ENCODE measurements around the gene BTF3. TPM values are rescaled to one million over a fixed set of nuclear protein-coding genes. Genes with fewer than 3 reads are reported as not detected.

The BTF3 gene
- polyA plus RNA-seq, 3 donors, result 486 to 559 (median 512) TPM

- WGBS (ENCODE audit: insufficient coverage), result 97% methylated on average over 8 of the region's 9 CpGs
- Histone ChIP-seq H3K27ac (ENCODE audit: low read depth in 1 of 2, low read length in 2 of 2) (no peak overlapping the region), H3K9ac (ENCODE audit: insufficient read depth, low read length, poor library complexity, severe bottlenecking) (no peak overlapping the region), H3K4me2 (replicated peaks; ENCODE audit: extremely low read depth, low read length, poor library complexity, severe bottlenecking) (no peak overlapping the region), H2AFZ (ENCODE audit: insufficient read depth, low read depth, low read length, poor library complexity, severe bottlenecking) (no peak overlapping the region), H3K79me2 (ENCODE audit: insufficient read depth, low read length) (no peaks in the 10 kb centered on the region), H3K4me3 (replicated peaks in 1 of 3; ENCODE audit: low read depth in 2 of 3, low read length in 3 of 3) (no peak overlapping the region), H3K27me3 (ENCODE audit: control insufficient read depth in 2 of 2, insufficient read depth in 2 of 2, low read length in 2 of 2) (peaks cover 0 to 3% of the 10 kb centered on the region in 2 donors), H3K9me3 (replicated peaks in 1 of 2; ENCODE audit: control insufficient read depth in 1 of 2, insufficient read depth in 1 of 2, low read length in 2 of 2) (no peaks in the 10 kb centered on the region), H4K20me1 (ENCODE audit: insufficient read depth, low read length) (no peaks in the 10 kb centered on the region), H3K4me1 (ENCODE audit: control insufficient read depth in 1 of 2, insufficient read depth in 2 of 2, low read length in 2 of 2) (no peaks in the 10 kb centered on the region), H3K36me3 (replicated peaks in 1 of 2; ENCODE audit: control insufficient read depth in 1 of 2, insufficient read depth in 2 of 2, low read length in 2 of 2) (no peaks in the 10 kb centered on the region)
- no peak for DNase-seq
- Mint-ChIP-seq H3K27ac (no peak overlapping the region), H3K9me3 (no peaks in the 10 kb centered on the region), H3K4me1 (no peaks in the 10 kb centered on the region), H3K27me3 (ENCODE audit: low read depth in 3 of 3) (peaks cover 13 to 35% (median 17%) of the 10 kb centered on the region in 3 donors), H3K36me3 (no peaks in the 10 kb centered on the region), H3K4me3 (no peak overlapping the region)
- intact Hi-C loops (cut with micrococcal nuclease), result no loop called here
- TF ChIP-seq CTCF (IDR thresholded peaks at IDR 0.05), result no peak
Measured at GRCh38 chr5:73544429-73545402, 46.5 kb downstream of the BTF3 start.

GRCh38 chr5:73545403-73545779, 47.1 kb downstream of the BTF3 start:
- Mint-ChIP-seq H3K27ac (peak overlapping the region in 1 of 7 donors; percentile 68), H3K4me1 (no peaks in the 10 kb centered on the region), H3K27me3 (ENCODE audit: low read depth in 3 of 3) (peaks cover 13 to 29% (median 14%) of the 10 kb centered on the region in 3 donors), H3K36me3 (no peaks in the 10 kb centered on the region), H3K4me3 (no peak overlapping the region), H3K9me3 (no peaks in the 10 kb centered on the region)
- H4K20me1 ChIP-seq (ENCODE audit: insufficient read depth, low read length), result no peaks in the 10 kb centered on the region
- H3K4me2 ChIP-seq (replicated peaks; ENCODE audit: extremely low read depth, low read length, poor library complexity, severe bottlenecking), result no peak overlapping the region
- no CpG with 5 or more reads among the region's 1 CpG for WGBS (ENCODE audit: insufficient coverage)
- H3K4me3 ChIP-seq (replicated peaks in 1 of 3; ENCODE audit: low read depth in 2 of 3, low read length in 3 of 3), result no peak overlapping the region
- TF ChIP-seq CTCF (IDR thresholded peaks at IDR 0.05), result no peak
- intact Hi-C loops (cut with micrococcal nuclease), result no loop called here
- no peaks in the 10 kb centered on the region for H3K4me1 ChIP-seq (ENCODE audit: control insufficient read depth in 1 of 2, insufficient read depth in 2 of 2, low read length in 2 of 2)
- no peaks in the 10 kb centered on the region for H3K79me2 ChIP-seq (ENCODE audit: insufficient read depth, low read length)
- no peaks in the 10 kb centered on the region for H3K36me3 ChIP-seq (replicated peaks in 1 of 2; ENCODE audit: control insufficient read depth in 1 of 2, insufficient read depth in 2 of 2, low read length in 2 of 2)
- no peak overlapping the region for H3K27ac ChIP-seq (ENCODE audit: low read depth in 1 of 2, low read length in 2 of 2)
- H3K9ac ChIP-seq (ENCODE audit: insufficient read depth, low read length, poor library complexity, severe bottlenecking), result no peak overlapping the region
- peaks cover 0 to 3% of the 10 kb centered on the region in 2 donors for H3K27me3 ChIP-seq (ENCODE audit: control insufficient read depth in 2 of 2, insufficient read depth in 2 of 2, low read length in 2 of 2)
- H3K9me3 ChIP-seq (replicated peaks in 1 of 2; ENCODE audit: control insufficient read depth in 1 of 2, insufficient read depth in 1 of 2, low read length in 2 of 2), result no peaks in the 10 kb centered on the region
- no peak for DNase-seq
- H2AFZ ChIP-seq (ENCODE audit: insufficient read depth, low read depth, low read length, poor library complexity, severe bottlenecking), result no peak overlapping the region

All from CD14-positive monocyte (primary cell).